ENCODE measurements around the gene SLC4A8.

SLC4A8 gene

DNA sequence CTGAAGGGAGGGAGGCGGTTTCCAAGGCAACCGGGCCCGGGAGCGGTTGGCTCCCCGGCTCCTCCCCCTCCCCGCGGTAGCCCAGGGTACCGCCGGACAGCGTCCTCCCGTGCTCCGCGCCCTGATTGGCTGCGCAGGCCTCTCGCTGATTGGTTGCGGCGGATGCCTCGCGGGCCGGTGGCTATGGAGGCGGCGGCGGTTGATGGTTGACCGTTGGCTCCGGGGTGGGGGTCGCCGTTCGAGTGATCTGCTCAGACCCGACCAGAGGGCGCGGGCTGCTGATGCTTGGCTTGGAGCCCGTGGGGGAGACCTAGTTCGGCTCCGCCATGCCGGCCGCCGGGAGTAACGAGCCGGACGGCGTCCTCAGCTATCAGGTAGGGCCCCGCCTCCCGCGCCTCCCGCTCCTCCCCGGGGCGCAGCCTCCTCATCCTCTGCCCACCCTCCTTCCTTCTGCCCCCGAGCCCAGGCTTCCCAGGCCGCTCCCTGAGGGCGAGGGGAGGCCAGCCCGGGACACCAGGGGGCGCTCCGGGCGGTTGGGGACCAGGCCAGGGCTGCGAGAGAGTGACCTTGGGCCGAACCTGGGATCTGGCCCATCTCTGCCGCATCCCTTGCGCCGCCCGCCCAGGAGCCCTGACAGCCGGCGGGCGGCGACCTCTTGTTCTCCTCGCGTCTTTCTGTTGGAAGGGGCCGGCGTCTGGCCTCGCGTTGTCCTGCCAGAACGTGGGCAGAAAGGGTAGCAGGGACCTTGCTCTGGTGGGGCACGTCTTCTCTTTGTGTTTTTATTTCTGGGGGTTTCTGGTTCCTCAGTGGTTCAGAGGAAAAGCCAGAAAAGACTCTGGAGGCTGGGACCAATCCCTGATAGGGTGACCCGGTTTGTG lies at the start of gene SLC4A8:
Gene SLC4A8, plus strand, starts transcription at position 170 of the 878 bp plus-strand sequence. Its CDS starts 157 bp downstream, at position 327.
- peak; percentile 63 for DNase-seq

DNA sequence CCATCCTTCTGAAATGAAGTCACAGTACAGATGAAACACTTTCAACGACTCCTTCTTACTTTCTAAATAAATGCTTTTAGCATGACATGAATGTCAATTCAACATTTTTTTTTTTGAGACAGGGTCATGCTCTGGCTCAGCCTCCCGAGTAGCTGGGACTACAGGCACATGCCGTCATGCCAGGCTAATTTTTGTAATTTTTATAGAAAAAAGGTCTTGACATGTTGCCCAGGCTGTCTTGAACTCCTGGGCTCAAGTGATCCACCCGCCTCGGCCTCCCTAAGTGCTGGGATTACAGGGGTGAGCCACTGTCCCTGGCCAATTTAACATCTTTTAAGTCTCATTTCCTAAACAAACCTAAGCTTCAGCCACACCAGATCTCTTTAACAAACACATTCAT lies 49.8 kb upstream of the SLC4A8 start:
- no peak for DNase-seq

DNA sequence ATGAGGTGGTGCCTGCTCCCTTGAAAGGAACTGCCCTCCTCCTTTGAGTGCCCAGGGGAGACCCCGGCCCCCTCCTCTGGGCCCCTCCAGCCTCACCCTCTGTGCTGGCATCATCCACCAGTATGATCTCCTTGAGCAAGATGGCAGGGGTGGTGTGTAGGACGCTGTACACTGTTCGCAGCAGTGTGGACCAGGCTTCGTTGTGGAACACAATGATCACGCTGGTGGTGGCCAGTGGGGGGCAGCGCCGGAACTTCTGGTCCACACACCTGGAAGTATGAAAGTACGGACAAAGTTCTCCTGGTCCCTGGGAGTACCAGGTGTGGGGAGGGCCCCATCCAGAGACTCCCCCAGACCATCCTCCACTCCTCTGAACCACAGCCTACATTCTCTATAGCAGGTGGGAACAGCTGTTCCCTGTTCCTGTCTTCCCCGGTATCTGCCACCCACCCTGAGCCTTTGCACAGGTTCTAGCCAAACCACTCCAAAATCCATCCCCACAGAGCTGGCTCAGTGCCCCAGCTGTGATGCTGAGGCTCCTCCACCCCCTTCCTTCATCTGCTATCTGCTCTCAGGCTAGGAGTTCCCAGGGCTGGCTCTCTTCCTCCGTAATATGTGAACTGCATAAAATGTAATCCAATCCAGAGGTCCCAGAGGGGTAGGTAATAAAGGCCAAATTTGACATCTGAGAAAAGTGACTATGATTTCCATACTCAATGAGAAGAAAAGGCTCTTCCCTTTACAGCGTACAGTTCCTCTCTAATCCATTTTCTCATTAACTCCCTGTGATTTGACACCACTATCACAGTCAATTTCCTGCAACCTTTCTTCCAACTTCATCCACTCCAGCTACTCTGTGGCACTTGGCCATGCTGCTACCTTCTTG lies 47.3 kb upstream of the SLC4A8 start:
- no peak for DNase-seq

DNA sequence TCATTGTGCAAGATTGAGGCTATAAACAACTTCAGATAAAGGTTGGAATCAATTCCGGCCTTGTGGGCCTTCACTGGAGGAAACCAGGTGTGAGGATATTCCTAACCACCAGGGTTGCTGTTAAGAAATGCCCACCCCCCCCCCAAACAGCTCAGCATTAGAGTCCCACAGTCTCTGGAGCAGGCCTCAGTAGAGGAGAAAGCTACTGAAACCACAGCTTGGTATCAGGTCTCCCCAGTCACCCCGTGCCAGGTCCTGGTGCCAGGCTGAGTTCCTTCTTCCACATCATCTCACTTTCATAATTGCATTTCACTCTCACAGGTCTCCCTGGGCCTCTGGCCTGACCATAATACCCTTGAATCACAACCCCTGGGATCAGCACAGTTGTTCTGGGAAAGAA lies 45.9 kb upstream of the SLC4A8 start:
- DNase-seq: no peak

DNA sequence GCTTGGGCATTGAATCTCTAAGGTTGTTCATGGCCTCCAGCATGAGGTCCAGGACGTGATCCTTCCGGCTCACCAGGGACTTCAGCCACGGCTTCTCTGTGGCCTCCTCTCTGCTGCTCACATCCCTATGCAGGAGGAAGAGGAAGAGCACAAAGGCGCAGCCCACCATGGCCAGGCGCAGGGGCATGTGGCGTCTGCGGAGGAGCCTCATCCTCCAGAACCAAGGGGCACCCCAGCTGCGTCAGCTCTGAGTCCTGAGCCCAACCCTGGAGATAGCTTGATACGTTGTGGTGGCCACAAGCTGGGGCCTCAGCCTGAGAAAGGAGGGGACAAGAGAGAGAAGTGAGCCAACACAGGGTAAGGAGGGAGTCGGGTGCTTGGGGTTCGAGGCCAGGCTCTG lies 45.1 kb upstream of the SLC4A8 start:
- no peak for DNase-seq

DNA sequence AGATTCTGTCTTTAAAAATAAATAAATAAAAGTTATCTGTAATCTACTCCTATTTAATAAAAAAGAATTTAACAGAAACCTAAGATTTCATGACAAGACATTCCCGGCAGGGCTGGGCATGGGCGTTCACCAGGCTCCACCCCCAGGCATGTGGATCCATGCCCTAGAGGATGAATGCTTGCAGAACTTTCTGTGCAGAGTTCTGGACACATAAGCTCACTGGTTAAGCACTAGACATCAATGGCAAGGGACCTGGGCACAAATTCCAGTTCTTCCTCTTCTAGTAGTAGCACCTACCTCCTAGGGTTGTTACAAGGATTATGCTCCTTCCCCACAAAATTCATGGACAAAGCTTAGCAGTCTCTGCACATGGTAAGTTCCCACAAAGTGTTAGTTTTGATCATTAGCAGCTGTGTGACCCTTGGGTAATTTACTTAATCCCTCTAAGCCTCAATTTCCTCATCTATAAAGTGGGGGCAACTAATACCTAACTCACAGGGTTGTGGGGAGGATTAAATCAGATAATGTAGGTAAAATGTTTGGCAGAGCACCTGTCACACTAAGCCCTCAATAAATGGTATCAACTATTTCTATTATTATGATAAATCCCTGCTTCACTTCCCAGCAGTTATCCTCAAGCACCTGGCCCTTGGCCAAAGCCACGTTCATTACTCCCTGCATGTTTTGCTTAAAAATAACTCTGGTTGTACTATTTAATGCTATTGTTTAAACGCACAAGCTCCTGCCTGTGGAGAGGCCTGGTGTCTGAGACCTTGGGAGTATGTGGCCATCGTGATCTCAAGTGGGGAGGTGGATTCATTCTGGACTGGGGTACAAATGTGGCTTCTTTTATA lies 43.2 kb upstream of the SLC4A8 start:
- DNase-seq: no peak

DNA sequence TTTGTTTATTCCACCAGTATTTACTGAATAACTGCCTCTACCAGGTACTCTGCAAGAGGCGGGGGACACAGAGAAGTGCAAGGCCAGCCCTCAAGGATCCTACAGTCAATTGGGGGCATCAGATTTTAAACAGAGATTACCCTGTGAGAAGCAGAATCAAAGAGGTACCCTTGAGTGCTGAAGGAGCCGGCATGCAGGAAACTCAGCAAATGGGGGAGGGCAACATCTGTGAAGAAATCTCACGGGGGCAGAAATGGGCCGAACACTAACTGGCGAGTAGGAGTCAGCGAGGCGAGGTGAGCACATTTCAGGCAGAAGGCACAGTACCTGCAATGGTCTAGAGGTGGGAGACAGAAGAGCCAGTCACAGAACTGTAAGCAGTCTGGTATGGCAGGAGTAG lies 42.5 kb upstream of the SLC4A8 start:
- no peak for DNase-seq

DNA sequence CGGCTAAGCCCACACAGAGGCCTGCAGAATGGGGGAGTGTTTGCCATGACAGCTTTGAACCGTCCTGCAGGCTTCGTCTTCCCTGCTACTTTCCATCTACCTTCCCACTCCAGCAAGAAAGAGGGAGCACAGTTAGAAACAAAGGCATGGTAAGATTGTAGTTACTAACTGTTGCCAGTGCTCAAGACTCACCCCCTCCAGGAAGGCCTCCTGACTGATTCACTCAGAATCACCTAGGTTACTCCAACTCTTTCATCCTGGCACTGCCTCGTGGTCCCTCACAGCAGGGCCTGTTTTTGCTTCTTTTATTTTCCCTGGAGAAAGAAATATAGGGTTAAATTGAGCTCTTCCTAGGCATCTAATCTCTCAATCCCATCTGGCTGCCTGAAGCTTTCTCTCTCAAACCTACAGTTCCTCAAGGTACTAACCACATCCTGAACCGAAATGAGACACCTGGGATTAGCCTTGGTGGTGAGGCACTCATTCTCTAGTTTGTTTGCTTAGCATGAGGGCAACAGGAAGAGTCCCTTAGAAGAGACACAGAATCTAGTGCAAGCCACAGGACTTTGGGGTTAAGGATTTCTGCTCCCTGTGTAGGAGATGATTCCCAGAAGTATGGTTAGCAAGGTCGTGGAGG lies 41.2 kb upstream of the SLC4A8 start:
- no peak for DNase-seq

DNA sequence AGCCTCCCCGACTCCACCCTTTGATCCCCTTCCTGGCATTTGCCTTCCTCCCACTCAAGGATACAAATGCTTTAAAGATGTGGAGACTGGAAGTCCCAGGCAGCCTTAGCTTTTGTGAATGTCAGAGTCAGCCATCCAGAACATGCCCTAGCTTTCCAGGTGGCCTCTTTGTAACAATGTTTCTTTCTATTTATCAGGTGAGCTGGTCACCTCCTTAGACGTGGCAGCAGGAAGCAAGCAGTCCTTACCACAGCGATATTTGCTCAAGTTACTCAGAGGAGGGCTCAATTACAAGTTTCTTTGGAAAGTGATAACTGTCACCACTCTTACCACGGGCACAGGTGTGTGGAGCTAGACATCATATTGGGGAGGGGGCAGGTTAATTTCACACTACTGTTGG lies 38.3 kb upstream of the SLC4A8 start:
- DNase-seq: no peak

DNA sequence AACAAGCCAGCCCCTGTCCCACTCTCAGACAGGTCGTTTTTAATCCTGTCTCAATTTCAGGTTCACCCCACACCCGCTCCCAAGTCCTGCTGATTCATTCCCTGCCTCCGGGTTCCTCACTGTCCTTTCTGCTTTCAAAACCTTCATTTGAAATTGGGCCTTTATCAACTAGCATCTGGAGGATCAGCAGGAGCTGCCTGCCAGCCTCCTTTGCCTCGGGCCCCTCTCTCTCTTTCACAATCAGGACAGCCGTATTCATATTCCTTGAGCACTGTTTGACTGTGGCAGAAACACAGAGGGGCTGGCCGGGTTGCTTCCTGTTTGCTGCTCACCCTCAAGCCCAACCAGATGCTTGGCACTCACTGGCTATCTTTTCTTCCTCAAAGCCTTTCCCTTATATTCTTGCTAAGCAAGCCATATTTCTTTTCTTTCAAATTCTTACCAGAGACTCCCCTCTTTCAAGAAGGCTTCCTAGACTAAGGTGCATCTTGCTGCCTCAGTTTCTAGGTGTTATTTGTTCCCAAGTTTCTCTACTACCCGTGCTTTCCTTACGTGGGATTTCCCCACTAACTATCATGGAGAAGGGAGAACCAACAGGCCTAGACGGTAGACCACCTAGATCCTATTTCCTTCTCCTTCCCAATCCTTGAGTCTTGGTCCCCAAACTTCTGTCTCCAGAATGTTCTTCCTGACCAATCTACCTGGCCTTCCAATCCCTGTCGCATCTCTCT lies 36.4 kb upstream of the SLC4A8 start:
- DNase-seq: no peak

DNA sequence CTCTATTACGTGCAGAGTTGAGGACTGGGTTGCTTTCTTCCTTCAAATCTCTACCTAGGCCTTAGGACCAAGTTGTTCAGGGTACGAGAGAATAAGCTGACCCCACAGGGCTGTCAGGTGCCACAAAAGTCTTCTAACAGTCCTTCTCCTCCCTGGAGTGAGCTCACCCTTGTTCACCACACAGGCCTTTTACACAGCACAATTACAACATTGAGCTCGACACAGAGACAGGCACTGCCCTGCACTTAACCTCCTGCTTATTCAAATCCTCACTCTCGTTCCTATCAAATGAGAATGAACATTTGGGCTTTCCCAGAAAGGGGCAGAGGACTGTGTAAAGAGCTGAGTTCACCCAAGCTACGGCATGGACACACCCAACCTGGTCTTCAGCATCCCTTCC lies 35.8 kb upstream of the SLC4A8 start:
- DNase-seq: no peak

DNA sequence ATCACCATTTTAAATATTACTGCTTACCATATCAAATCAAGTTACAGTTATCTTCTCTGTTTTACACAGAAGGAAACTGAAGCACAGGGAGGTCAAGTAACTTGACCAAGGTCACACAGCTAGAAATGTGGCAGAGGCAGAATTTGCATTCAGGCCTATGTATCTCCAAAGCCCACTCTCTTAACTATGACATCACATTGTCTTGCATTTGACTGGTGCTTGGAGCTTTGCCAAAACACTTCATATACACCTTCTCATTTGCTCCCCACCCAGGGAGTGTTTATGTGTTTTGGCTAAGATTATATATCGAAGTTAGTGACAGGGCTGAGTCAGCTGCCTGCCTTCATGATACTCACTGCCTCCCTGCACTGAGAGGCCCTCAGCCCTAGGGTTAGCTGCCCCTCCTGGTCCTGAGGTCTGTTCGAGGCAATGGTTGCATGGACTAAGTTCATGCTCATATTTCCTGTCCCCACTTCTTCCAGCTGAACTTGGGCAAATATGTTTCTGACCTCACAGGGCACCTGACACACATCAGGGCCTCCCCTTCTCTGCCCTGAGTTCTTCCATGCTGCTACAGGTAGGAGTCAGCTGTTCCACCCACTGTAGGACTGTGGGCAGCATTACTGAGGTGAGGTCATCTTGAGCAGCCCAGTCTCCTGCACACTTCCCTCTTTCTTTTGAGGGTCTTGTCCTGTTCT lies 35.2 kb upstream of the SLC4A8 start:
- peak; percentile 20 for DNase-seq

DNA sequence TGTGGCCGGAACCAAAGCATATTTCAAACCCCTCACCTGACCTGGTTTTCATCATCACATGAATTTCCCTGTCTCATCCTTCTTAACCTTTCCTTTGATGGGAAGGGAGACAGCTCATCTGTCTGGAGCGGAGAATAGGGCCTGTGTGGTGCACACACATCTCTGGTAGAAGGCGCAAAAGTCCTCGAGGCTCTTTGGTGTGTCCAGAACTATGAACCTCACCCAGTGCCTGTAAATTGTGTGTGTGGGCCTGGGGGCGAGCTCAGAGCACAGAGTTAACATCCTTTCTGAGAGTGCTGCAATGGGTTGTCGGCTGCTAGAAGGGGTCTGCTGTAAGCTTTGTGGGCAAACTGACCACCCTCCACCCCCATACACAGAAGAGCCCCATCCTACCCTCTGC lies 34.2 kb upstream of the SLC4A8 start:
- no peak for DNase-seq

DNA sequence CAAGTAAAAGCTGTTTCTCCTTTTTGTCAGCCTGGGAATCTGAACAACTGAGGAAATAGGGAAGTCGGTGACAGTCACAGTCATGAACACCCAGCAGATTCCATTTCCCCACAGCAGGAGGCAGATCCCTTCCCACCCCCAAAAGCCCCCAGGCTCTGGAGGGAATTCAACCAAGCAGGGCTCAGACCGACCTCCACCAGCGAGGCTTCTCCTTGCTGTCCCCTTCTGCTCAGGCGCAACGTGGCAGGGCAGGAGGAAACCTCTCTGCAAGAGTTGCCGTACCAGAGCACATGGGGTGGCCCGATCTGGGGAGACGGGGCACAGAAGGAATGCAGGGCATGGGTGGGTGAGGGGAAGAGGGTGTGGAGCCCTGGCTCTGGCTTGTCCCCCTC lies 33.7 kb upstream of the SLC4A8 start:
- peak; percentile 24 for DNase-seq

DNA sequence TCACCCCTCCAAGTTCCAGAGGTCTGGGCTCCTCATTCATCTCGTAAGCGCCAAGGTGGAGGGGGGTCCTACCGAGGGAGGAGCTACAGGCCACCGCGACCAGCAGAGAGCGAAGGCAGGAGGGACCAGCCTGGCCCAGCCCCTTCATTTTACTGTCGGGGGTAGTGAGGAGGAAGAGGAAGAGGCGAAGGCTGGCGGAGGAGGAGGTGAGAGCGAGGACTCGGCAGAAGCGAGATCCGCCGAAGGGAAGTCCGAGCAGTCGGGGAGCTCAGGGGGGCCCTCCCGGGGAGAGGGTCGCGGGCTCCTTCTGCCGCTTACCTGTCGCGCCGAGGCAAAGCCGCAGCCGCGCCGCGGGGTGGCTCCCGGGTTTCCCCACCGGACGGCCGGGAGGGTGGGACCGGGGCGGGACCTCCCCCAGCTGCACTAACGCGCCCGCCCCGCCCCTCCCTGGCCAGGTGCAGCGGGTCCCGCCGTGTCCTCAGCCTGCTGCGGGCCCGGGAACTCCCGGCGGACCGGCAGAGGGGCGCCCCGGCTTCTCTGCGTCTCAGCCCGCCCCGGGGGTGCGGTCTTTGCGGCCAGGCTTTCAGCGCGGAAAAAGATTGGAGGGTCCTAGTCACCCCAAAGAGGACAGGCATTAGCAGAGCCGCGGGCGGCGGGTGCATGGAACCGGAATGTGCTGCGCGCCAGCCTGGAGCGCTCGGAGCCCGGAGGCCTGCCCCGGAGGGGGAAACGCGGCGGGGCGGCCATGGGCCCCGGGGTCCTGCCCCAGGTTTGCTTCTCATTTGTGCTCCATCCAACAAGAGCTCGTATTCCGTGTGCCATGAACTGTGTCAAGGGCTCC lies 33.1 kb upstream of the SLC4A8 start, which contains the start of gene GALNT6:
Gene GALNT6, minus strand, starts transcription at position 124 of the 841 bp plus-strand sequence. CDS start 11,625 bp downstream, outside the sequence.
- DNase-seq: peak; percentile 70

DNA sequence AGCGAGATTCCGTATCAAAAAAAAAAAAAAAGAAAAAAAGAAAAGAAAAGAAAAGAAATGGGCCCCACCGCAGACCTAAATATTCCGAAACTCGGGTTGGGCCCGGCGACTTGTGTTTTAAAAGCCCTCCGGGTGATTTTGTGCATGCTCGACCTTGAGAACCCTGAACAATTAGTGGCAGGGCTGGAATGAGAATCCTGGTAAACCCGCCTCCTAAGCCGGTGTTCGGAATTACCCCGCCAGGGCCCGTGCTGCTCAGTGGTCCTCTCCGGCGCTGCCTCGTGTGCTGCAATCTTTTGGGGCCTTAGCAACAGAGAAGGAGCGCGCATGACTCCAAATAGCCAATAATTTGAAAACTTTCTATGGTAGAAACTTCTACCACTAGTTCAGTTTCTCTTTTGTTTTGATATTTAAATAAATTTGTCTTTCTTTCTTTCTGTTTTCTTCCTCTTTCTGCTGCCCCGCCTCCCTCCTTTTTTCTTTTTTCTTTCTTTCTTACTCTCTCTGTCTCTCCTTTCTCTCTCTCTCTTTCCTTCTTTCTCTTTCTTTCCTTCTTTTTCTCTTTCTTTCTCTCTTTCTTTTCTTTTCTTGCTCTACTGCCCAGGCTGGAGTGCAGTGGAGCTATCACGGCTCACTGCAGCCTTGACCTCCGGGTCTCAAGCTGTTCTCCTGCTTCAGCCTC lies 31.9 kb upstream of the SLC4A8 start:
- DNase-seq: no peak

DNA sequence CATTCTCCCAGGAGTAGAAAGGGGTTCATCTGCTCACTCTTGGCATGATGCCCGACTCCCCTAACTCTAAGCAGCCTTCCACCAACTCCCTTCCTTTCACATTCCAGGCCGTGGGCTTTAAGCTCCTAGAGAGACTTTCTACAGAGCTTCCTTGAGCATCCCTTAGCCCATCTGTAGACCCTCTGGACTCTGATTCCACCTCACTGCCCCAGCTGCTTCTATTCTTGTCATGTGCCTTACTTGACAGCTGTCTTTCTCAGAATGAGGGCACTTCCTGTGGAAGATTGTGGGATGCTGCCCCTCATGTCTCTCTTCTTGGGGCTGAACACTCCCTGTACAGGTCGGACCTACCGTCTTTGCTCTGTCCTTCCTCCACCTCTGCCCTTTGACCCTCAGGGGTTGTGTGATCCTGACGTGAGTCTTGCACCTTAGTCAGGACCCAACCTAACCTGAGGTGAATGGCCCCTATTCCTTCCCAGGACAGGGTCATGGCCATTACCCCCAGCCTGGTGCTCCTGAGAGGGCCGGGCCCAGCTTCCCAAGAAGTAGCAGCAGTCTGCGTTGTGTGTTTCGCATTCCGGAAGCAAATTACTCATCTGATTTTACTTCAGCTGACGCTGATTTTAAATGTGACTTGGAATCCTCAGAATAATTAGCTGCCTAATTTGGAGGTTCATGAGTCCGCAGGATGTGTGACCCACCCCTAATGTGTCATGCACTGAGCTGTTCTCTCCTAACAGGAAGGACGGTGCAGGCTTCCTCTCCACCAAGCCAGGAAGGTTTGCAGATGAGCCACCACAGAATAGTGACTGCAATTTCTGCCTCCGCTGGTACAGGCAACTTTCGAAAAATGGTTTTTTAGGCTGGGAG lies 30.7 kb upstream of the SLC4A8 start:
- peak; percentile 46 for DNase-seq
